Lower leg skin (tissue), 4 donors: ENCODE measurements around the gene HIBCH. TPM values are rescaled to one million over a fixed set of nuclear protein-coding genes. Genes with fewer than 3 reads are reported as not detected.
"Not testable (repeated sequence)": the region's sequence is repeated elsewhere in the genome, so short reads cannot be mapped to it uniquely, and the experiment has no call there.

Experiments used
- DNase-seq, 2 donors: peaks; one replicate each; pipeline ENCODE4 v3.0.0-alpha.2; 2019; ENCODE audit warnings: low spot score in 2 of 2
- H3K4me3 ChIP-seq: fragments of 200-600 bp; sonication (generic); 2 replicates; pipeline ENCODE4 v1.5.1; 2017; ENCODE audit warnings: mild to moderate bottlenecking, low read depth; ENCODE audit not compliant: poor library complexity, severe bottlenecking
- CTCF ChIP-seq, 3 donors: fragments of 450-650 bp; IDR thresholded peaks; one replicate each; pipeline ENCODE4 v1.5.1; 2016; ENCODE audit warnings: antibody characterized with exemption in 3 of 3, mild to moderate bottlenecking in 3 of 3, moderate library complexity in 2 of 3
- POLR2A ChIP-seq, 2 donors: fragments of 450-650 bp; IDR thresholded peaks; one replicate each; pipeline ENCODE4 v1.6.1; 2016 to 2017; ENCODE audit warnings: antibody characterized with exemption in 2 of 2, mild to moderate bottlenecking in 1 of 2, moderate library complexity in 1 of 2
- WGBS, 2 donors: methylation state at CpG; one replicate each; pipeline ENCODE4 v1.1.5; 2018; 5-methylcytosine and 5-hydroxymethylcytosine counted together
- intact Hi-C: fragments of 100-400 bp; cut with DNase I; formaldehyde crosslinking; loops from one replicate; pipeline ENCODE4 v1.15.0; 2023; ENCODE audit warnings: low total_unique reads
- total RNA-seq, 4 donors: library from RNA; depleted of rRNA; stranded (reverse); fragments of >200 nt; gene quantifications; one replicate each; pipeline ENCODE4 v1.1.0, GENCODE V29; 2016

Gene HIBCH
- total RNA-seq, 4 donors from 2014 or later = 10.0 to 21.4 (median 18.4) TPM

GRCh38 chr2:190271783-190272456 is 47.7 kb downstream of the HIBCH start:
- no peak overlapping the region for H3K4me3 ChIP-seq
- DNase-seq = no peak
- intact Hi-C loops = no loop called here
- TF ChIP-seq POLR2A (IDR thresholded peaks at IDR 0.05) (no peak), CTCF (IDR thresholded peaks at IDR 0.05) (no peak)
- WGBS, 2 donors = 80 to 81% methylated on average over 7 of the region's 7 CpGs

- no peak for DNase-seq
- TF ChIP-seq CTCF (IDR thresholded peaks at IDR 0.05) (no peak), POLR2A (IDR thresholded peaks at IDR 0.05) (no peak)
- 94 to 96% methylated on average over 3 of the region's 3 CpGs for WGBS, 2 donors
- intact Hi-C loops = no loop called here
- H3K4me3 ChIP-seq = no peak overlapping the region
These were observed 49.3 kb downstream of the HIBCH start for GRCh38 chr2:190270298-190270697.

GRCh38 chr2:190269699-190270098 is 49.9 kb downstream of the HIBCH start:
- intact Hi-C loops, H3K4me3 ChIP-seq, DNase-seq: not testable (repeated sequence)
- WGBS, 2 donors = 99 to 100% methylated on average over 3 of the region's 3 CpGs

GRCh38 chr2:190267302-190267701 is 52.3 kb downstream of the HIBCH start:
- intact Hi-C loops = no loop called here
- no peak overlapping the region for H3K4me3 ChIP-seq
- DNase-seq = no peak
- 88 to 89% methylated on average over 4 of the region's 4 CpGs for WGBS, 2 donors
- TF ChIP-seq POLR2A (IDR thresholded peaks at IDR 0.05) (no peak), CTCF (IDR thresholded peaks at IDR 0.05) (no peak)

GRCh38 chr2:190266314-190266713 is 53.3 kb downstream of the HIBCH start:
- no peak for TF ChIP-seq POLR2A (IDR thresholded peaks at IDR 0.05)
- no peak for TF ChIP-seq CTCF (IDR thresholded peaks at IDR 0.05)
- intact Hi-C loops = no loop called here
- no peak for DNase-seq
- H3K4me3 ChIP-seq = no peak overlapping the region
- WGBS, 2 donors = 96 to 99% methylated on average over 9 of the region's 9 CpGs

GRCh38 chr2:190261851-190262250 is 57.8 kb downstream of the HIBCH start:
- no peak overlapping the region for H3K4me3 ChIP-seq
- intact Hi-C loops = no loop called here
- no peak for DNase-seq
- WGBS, 2 donors = 75 to 94% methylated on average over 2 of the region's 2 CpGs
- TF ChIP-seq CTCF (IDR thresholded peaks at IDR 0.05) (no peak), POLR2A (IDR thresholded peaks at IDR 0.05) (no peak)
